ENCODE results near the gene NADK.
"Not testable (repeated sequence)": the region's sequence is repeated elsewhere in the genome, so short reads cannot be mapped to it uniquely, and the experiment has no call there.

DNA sequence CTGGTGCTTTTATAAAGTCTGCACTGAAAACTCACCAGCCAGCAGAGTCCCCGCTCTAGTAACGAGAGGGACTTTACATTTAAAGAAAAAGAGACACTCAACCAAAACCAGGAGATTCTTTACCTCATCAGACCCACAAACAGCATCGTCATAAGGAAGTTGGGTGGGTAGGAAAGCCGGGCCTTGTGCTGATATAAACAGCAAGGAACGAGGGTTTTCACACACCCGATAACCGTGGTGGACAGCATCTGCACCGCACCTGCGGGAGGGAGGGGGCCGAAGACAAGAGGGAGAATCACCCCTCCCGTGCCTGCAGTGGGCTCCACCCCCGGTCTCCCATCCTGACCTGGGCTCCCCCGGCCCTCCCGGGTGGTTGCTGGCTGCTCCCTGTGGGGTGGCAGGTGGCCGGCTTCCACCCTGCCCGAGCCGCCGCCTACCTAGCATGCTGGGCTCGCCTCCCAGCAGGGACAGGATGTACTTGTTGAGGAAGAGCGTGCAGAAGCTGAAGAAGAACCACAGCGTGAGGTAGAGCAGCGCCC, 39.4 kb downstream of the NADK start:
- TF ChIP-seq, protein P1, sequence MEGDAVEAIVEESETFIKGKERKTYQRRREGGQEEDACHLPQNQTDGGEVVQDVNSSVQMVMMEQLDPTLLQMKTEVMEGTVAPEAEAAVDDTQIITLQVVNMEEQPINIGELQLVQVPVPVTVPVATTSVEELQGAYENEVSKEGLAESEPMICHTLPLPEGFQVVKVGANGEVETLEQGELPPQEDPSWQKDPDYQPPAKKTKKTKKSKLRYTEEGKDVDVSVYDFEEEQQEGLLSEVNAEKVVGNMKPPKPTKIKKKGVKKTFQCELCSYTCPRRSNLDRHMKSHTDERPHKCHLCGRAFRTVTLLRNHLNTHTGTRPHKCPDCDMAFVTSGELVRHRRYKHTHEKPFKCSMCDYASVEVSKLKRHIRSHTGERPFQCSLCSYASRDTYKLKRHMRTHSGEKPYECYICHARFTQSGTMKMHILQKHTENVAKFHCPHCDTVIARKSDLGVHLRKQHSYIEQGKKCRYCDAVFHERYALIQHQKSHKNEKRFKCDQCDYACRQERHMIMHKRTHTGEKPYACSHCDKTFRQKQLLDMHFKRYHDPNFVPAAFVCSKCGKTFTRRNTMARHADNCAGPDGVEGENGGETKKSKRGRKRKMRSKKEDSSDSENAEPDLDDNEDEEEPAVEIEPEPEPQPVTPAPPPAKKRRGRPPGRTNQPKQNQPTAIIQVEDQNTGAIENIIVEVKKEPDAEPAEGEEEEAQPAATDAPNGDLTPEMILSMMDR (IDR thresholded peaks at IDR 0.05): not testable (repeated sequence)
- not testable (repeated sequence) for TF ChIP-seq POLR2A (IDR thresholded peaks at IDR 0.05)
